GM19035 (cell line): ENCODE measurements around the gene AR.
"Not testable (repeated sequence)": the region's sequence is repeated elsewhere in the genome, so short reads cannot be mapped to it uniquely, and the experiment has no call there.

Experiments used
- ATAC-seq: cut with Tn5 transposase; IDR thresholded peaks from one replicate; pipeline ENCODE4 v1.9.1; 2021; ENCODE audit not compliant: unreplicated experiment

Gene AR

GRCh38 chrX:67636532-67636931 lies 92.7 kb downstream of the AR start:
- no peak for ATAC-seq

GRCh38 chrX:67637293-67637692 lies 93.5 kb downstream of the AR start:
- ATAC-seq, result not testable (repeated sequence)

- ATAC-seq, result no peak
Observed at GRCh38 chrX:67648361-67648760, 104.5 kb downstream of the AR start.

GRCh38 chrX:67651437-67652142 lies 107.8 kb downstream of the AR start:
- no peak for ATAC-seq

DNA sequence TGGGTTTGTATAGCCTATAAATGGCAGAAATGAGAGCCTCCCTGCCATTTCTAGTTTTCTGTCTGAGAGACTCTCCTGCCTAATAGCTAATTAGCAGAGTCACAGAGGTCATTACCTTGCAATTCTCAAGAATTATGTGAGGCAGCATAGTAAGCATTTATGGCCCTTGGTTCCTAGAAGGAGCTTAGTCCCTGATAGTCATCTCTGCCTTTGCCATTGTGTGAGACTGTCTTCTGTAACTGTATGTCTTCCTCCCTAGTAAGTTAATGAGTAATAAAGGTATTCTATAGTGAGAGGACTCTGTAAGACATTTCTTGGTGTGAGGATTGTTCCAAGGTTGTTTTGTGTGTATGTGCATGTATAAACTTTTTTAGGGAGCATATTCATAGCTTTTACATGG lies 108.7 kb downstream of the AR start:
- no peak for ATAC-seq

GRCh38 chrX:67654301-67654700 lies 110.5 kb downstream of the AR start:
- ATAC-seq, result no peak

DNA sequence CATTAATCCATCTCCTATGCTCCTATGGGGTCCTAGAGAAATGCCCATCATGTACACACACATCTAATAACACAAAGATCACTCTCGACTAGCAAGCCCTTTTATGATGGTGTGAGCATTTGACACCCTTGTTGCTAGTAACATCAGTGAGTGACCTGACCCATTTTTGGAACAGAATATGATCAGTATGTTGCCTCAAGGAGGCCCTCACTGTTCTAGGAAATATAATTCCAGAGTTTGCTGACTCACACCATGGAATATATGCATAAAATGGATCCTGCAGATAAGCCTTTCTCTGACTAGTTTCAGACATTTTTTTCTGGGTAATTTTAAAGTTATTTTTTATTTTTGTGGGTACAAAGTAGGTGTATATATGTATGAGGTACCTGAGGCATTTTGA lies 121.8 kb downstream of the AR start:
- ATAC-seq, result no peak

DNA sequence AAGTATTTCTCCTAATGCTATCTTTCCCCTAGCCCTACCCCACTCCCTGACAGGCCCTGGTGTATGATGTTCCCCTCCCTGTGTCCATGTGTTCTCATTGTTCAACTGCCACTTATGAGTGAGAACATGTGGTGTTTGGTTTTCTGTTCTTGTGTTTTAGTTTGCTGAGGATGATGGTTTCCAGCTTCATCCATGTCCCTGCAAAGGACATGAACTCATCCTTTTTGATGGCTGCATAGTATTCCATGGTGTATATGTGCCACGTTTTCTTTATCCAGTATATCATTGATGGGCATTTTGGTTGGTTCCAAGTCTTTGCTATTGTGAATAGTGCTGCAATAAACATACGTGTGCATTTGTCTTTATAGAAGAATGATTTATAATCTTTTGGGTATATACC lies 126.9 kb downstream of the AR start:
- ATAC-seq, result not testable (repeated sequence)

DNA sequence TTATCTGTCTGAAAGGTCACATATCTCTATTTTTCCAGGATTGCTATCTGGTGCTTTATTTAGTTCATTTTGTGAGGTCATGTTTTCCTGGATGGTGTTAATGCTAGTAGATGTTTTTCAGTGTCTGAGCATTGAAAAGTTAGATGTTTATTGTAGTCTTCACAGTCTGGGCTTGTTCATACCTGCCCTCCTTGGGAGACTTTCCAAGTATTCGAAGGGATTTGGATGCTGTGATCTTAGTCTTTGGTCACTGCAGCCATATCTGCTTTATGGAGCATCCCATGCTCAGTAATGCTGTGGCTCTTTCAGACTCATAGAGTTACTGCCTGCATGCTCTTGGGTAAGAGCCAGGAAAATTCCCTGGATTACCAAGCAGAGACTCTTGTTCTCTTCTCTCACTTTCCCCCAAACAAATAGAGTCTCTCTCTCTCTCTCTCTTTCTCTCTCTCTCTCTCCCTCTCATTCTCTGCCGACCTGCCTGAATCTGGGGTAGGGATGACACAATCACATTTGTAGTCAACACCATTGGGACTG lies 130.0 kb downstream of the AR start:
- ATAC-seq, result no peak

DNA sequence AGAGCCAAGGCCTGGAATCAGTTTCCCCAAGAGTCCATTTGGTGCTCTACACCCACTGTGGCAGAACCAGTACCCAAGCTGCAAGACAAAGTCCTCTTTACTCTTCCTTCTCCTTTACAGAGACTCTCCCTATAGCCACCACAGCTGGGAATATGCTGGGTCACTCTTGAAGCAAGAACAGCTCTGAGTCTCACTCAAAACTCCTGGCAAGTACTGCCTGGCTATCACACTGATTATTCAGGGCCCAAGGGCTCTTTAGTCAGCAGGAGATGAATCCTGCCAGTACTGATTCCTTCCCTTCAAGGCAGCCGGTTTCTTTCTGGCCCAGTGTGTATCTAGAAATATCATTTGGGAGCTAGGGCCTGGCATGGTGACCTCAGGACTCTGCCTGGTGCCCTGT lies 130.9 kb downstream of the AR start:
- no peak for ATAC-seq

GRCh38 chrX:67684136-67684535 lies 140.3 kb downstream of the AR start:
- no peak for ATAC-seq

GRCh38 chrX:67692246-67692645 lies 148.4 kb downstream of the AR start:
- ATAC-seq, result no peak

- no peak for ATAC-seq
Observed at GRCh38 chrX:67693928-67694327, 150.1 kb downstream of the AR start.

DNA sequence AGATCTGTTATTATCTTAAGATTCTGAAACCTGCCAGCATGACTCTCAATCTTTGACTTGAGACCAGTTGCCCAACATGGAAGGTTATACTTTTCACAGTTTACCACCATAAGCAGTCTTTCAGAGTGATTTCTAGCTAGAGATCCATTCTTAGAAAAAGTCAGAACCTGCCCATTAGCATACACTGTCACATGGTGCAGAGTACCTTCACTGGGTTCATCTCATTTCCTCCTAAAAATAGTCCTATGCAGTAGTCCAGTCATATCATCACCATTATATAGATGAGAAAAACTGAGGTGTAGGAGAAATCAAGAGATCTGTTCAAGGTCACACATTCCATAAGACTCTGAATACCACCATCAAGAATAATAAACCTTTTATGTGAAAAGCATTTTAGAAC lies 153.6 kb downstream of the AR start:
- no peak for ATAC-seq

DNA sequence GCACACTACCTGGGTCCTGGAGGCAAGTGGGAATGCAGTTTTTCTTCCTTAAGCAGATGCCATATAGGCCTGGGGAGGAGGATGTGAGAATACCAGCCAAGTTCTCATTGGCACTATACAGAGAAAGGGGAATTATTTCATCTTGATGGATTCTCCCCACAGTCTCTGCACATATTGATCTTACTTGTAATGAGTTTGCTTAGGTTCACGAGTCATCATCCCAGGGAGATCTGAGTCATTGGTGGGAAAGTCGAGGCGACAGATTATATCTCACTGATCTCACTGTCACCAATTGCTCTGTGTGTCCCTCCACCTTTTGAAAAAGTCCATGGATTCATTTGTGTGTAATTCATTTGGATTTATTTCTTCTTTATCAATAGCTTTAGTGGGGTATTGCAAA lies 156.8 kb downstream of the AR start:
- no peak for ATAC-seq

GRCh38 chrX:67714004-67714403 lies 170.2 kb downstream of the AR start:
- ATAC-seq, result no peak

DNA sequence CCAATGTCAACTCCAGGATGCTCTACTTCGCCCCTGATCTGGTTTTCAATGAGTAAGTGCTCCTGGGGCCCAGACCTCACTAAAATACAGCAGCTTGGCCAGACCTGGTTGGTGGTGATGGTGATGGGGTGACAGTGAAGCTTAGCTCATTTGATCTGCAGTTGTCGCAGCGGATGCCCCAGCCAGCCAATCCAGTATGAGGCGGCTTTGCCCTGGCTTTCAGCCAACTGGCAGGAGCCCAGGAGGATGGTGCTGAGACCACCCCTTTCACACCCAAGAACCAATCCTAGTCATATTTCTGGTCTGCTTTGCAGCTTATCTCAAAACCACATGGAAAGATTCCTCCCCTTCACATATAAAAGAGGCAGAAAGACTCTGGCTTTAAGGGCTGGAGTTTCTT lies 173.8 kb downstream of the AR start:
- ATAC-seq, result no peak

DNA sequence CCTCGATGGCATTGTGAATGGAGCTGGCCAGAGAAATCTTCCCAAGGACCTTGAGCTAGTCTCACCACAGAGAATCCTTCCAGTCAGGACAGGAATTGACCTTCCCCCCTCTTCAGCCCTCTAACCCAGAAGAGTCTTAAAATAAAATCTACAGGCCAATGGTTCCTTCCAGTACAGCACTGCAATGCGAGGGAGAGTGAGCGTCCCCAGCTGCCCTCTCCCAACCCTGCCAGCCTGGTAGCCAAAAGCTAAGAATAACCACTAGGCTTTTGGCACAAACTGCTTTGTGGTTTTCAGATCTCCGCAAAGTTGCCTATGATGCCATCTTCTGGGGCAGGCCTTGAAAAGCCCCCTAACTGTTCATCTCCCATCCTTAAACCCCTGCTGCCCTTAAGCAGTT lies 175.1 kb downstream of the AR start:
- no peak for ATAC-seq

- no peak for ATAC-seq
Observed at GRCh38 chrX:67720344-67720743, 176.5 kb downstream of the AR start.

DNA sequence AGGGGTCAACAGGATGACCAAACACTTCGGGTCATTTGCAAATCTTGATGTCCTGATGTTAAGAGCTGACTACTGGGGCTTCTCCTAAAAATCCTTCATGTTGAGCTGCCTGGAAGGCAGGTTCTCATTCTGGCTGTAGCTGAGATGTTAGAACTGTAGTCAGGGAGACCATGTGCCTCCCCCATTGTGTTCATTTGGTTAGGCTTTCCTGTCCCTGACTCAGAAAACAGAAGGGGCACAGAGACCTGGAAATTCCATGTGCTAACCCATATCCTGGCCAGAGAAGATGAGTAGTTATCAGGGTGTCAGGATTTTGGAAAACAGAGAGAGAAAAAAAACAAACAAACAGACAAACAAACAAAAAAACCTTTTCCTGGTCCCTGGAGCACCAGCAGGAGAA lies 177.5 kb downstream of the AR start:
- ATAC-seq, result no peak

GRCh38 chrX:67723580-67724351 lies 179.9 kb downstream of the AR start:
- no peak for ATAC-seq

- no peak for ATAC-seq
Observed at GRCh38 chrX:67724359-67725110, 180.7 kb downstream of the AR start.
